ENCODE measurements around the gene OBSL1.

DNA sequence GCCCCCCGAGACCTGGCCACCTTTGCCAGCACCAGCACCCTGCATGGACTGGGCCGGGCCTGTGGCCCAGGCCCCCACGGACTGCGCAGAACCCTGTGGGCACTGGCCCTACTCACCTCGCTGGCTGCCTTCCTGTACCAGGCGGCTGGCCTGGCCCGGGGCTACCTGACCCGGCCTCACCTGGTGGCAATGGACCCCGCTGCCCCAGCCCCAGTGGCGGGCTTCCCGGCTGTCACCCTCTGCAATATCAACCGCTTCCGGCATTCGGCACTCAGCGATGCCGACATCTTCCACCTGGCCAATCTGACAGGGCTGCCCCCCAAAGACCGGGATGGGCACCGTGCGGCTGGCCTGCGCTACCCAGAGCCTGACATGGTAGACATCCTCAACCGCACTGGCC is 56.5 kb downstream of the OBSL1 start:
- no peak for TF ChIP-seq EP300 (IDR thresholded peaks at IDR 0.05; ENCODE audit: borderline replicate concordance)
- no peak for TF ChIP-seq YY1 (IDR thresholded peaks at IDR 0.05; ENCODE audit: low read depth)
- TF ChIP-seq TEAD4 (IDR thresholded peaks at IDR 0.05), result no peak
- no peak for TF ChIP-seq TAF1 (IDR thresholded peaks at IDR 0.05; ENCODE audit: low read depth)
- TF ChIP-seq, protein P1, sequence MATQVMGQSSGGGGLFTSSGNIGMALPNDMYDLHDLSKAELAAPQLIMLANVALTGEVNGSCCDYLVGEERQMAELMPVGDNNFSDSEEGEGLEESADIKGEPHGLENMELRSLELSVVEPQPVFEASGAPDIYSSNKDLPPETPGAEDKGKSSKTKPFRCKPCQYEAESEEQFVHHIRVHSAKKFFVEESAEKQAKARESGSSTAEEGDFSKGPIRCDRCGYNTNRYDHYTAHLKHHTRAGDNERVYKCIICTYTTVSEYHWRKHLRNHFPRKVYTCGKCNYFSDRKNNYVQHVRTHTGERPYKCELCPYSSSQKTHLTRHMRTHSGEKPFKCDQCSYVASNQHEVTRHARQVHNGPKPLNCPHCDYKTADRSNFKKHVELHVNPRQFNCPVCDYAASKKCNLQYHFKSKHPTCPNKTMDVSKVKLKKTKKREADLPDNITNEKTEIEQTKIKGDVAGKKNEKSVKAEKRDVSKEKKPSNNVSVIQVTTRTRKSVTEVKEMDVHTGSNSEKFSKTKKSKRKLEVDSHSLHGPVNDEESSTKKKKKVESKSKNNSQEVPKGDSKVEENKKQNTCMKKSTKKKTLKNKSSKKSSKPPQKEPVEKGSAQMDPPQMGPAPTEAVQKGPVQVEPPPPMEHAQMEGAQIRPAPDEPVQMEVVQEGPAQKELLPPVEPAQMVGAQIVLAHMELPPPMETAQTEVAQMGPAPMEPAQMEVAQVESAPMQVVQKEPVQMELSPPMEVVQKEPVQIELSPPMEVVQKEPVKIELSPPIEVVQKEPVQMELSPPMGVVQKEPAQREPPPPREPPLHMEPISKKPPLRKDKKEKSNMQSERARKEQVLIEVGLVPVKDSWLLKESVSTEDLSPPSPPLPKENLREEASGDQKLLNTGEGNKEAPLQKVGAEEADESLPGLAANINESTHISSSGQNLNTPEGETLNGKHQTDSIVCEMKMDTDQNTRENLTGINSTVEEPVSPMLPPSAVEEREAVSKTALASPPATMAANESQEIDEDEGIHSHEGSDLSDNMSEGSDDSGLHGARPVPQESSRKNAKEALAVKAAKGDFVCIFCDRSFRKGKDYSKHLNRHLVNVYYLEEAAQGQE (IDR thresholded peaks at IDR 0.05; ENCODE audit: low read depth), result no peak
- TF ChIP-seq, protein P2, sequence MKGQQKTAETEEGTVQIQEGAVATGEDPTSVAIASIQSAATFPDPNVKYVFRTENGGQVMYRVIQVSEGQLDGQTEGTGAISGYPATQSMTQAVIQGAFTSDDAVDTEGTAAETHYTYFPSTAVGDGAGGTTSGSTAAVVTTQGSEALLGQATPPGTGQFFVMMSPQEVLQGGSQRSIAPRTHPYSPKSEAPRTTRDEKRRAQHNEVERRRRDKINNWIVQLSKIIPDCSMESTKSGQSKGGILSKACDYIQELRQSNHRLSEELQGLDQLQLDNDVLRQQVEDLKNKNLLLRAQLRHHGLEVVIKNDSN (IDR thresholded peaks at IDR 0.05), result no peak
- no peak for TF ChIP-seq CREB1 (IDR thresholded peaks at IDR 0.05; ENCODE audit: low read depth)
